Activated CD4-positive, alpha-beta T cell treated with anti-CD3 and anti-CD28 coated beads for 36 hours (primary cell): ENCODE measurements around the gene TRMT1. TPM values are rescaled to one million over a fixed set of nuclear protein-coding genes. Genes with fewer than 3 reads are reported as not detected.
"Not testable (repeated sequence)": the region's sequence is repeated elsewhere in the genome, so short reads cannot be mapped to it uniquely, and the experiment has no call there.

Experiments
- ATAC-seq: fragments of 200-7000 bp; cut with Tn5 transposase; one replicate; pipeline ENCODE4 v1.10.0; 2021; ENCODE audit warnings: mild to moderate bottlenecking, moderate library complexity
- CTCF ChIA-PET: fragments of 350-600 bp; sonication (Branson Sonifier 250); formaldehyde crosslinking; loops from one replicate; lab custom pipeline; 2021; ENCODE audit warnings: antibody characterized with exemption; lab: Charles Lee
- POLR2A ChIA-PET: fragments of 350-600 bp; sonication (Branson Sonifier 250); formaldehyde crosslinking; loops from one replicate; lab custom pipeline; 2021; ENCODE audit warnings: antibody characterized with exemption, inconsistent platforms; lab: Charles Lee
- DNase-seq: peaks from one replicate; pipeline ENCODE4 v3.0.0-alpha.2; 2020
- H3K27ac Mint-ChIP-seq: one replicate; pipeline ENCODE4 v1.8.0; 2021; ENCODE audit warnings: mixed read lengths
- H3K27me3 Mint-ChIP-seq: one replicate; pipeline ENCODE4 v1.8.0; 2021; ENCODE audit warnings: mixed read lengths
- H3K36me3 Mint-ChIP-seq: one replicate; pipeline ENCODE4 v1.8.0; 2021; ENCODE audit warnings: low read depth, mixed read lengths
- H3K4me1 Mint-ChIP-seq: one replicate; pipeline ENCODE4 v1.8.0; 2021; ENCODE audit warnings: mixed read lengths
- H3K4me3 Mint-ChIP-seq: one replicate; pipeline ENCODE4 v1.8.0; 2021; ENCODE audit warnings: mild to moderate bottlenecking, moderate library complexity, mixed read lengths
- H3K9me3 Mint-ChIP-seq: one replicate; pipeline ENCODE4 v1.8.0; 2021; ENCODE audit warnings: low read depth, mixed read lengths
- intact Hi-C, 2 experiments: fragments of 100-400 bp; cut with DNase I in 1 of 2; cut with micrococcal nuclease in 1 of 2; formaldehyde crosslinking; loops; one replicate each; pipeline versions ENCODE4 v1.14.2 to v1.15.1; 2022 to 2024; cut with DNase I, micrococcal nuclease
- total RNA-seq, 2 experiments: library from RNA; stranded (reverse); gene quantifications; one replicate each; pipeline ENCODE4 v1.2.3, GENCODE V29; 2021

Gene TRMT1
- total RNA-seq, 2 experiments from 2014 or later, result 73.0 to 96.1 TPM

GRCh38 chr19:13150187-13150930, 33.8 kb upstream of the TRMT1 start, which contains the start of the genes IER2 and STX10:
IER2 (plus strand) TSS chr19:13150411; CDS start chr19:13153187, 2,776 bp downstream.
STX10 (minus strand) TSS chr19:13150375; CDS start chr19:13150173, 202 bp downstream.
- peak; percentile 52 for ATAC-seq
- intact Hi-C loops, result loop anchor here (1.0 to 10.0 kb wide), 15 partner anchors 17 to 1374 kb away; partner anchors contain the start of genes CALR (in 1 of the 2), JUNB (in 1 of the 2) and TECR (in 1 of the 2)
- peak within 1 kb of the TSS; percentile 87 for H3K4me3 Mint-ChIP-seq

GRCh38 chr19:13149628-13150186, 33.2 kb upstream of the TRMT1 start:
- peak; percentile 65 for DNase-seq

More at GRCh38 chr19:13150187-13150930, 33.8 kb upstream of the TRMT1 start, which contains the start of the genes IER2 and STX10:
- Mint-ChIP-seq H3K4me1 (peaks cover 18% of the 10 kb centered on the region), H3K36me3 (peaks cover 37% of the 10 kb centered on the region), H3K9me3 (no peaks in the 10 kb centered on the region), H3K27me3 (no peaks in the 10 kb centered on the region), H3K27ac (peak within 1 kb of the TSS; percentile 97)
- peak; percentile 96 for DNase-seq
- ChIA-PET CTCF (interaction anchor here (0.6 to 1.5 kb wide), 5 partner anchors 18 to 112 kb away, joined by 3 to 4 read pairs (median 4); partner anchors contain the start of gene NACC1), POLR2A (interaction anchor here (0.6 to 1.0 kb wide), 2 partner anchors 13 to 33 kb away, joined by 3 read pairs; partner anchors contain the start of gene NACC1)

GRCh38 chr19:13149173-13149627, 32.7 kb upstream of the TRMT1 start:
- intact Hi-C loops, H3K27me3 Mint-ChIP-seq, ATAC-seq, DNase-seq, H3K9me3 Mint-ChIP-seq: not testable (repeated sequence)
- Mint-ChIP-seq H3K36me3 (peaks cover 30% of the 10 kb centered on the region), H3K27ac (peak overlapping the region; percentile 67), H3K4me3 (peak overlapping the region; percentile 87), H3K4me1 (peaks cover 18% of the 10 kb centered on the region)
- ChIA-PET CTCF (interaction anchor here (0.5 to 1.5 kb wide), 7 partner anchors 14 to 65 kb away, joined by 3 to 4 read pairs (median 3); partner anchors contain the start of gene NACC1), POLR2A (interaction anchor here (0.6 to 0.7 kb wide), 3 partner anchors 16 to 19 kb away, joined by 3 to 8 read pairs (median 6); no protein-coding TSS in a partner anchor)

More at GRCh38 chr19:13149628-13150186, 33.2 kb upstream of the TRMT1 start:
- intact Hi-C loops, result loop anchor here (1.0 to 10.0 kb wide), 15 partner anchors 17 to 1375 kb away; partner anchors contain the start of genes CALR (in 1 of the 2), JUNB (in 1 of the 2) and TECR (in 1 of the 2)
- ChIA-PET POLR2A (interaction anchor here (0.6 to 1.0 kb wide), 5 partner anchors 14 to 32 kb away, joined by 3 to 8 read pairs (median 3); partner anchors contain the start of gene NACC1), CTCF (interaction anchor here (0.5 to 1.5 kb wide), 6 partner anchors 13 to 64 kb away, joined by 3 to 4 read pairs (median 4); partner anchors contain the start of gene NACC1)
- H3K4me1 Mint-ChIP-seq, result peaks cover 18% of the 10 kb centered on the region
- H3K4me3 Mint-ChIP-seq, result peak overlapping the region; percentile 87
- no peaks in the 10 kb centered on the region for H3K27me3 Mint-ChIP-seq
- H3K9me3 Mint-ChIP-seq, result no peaks in the 10 kb centered on the region
- H3K27ac Mint-ChIP-seq, result peak overlapping the region; percentile 97
- peaks cover 34% of the 10 kb centered on the region for H3K36me3 Mint-ChIP-seq
- ATAC-seq, result peak; percentile 2

- H3K27me3 Mint-ChIP-seq, result no peaks in the 10 kb centered on the region
- DNase-seq (no peak), ATAC-seq (no peak)
- intact Hi-C loops, result no loop called here
- ChIA-PET POLR2A (no interaction called here), CTCF (interaction anchor here (0.6 to 1.4 kb wide), 2 partner anchors 14 to 42 kb away, joined by 4 to 6 read pairs; no protein-coding TSS in a partner anchor)
- H3K4me3 Mint-ChIP-seq, result peak overlapping the region; percentile 10
- H3K4me1 Mint-ChIP-seq, result peaks cover 18% of the 10 kb centered on the region
- H3K36me3 Mint-ChIP-seq, result peaks cover 14% of the 10 kb centered on the region
- no peaks in the 10 kb centered on the region for H3K9me3 Mint-ChIP-seq
- no peak overlapping the region for H3K27ac Mint-ChIP-seq
Observed at GRCh38 chr19:13146763-13147563, 30.4 kb upstream of the TRMT1 start.

- ATAC-seq (no peak), DNase-seq (no peak)
- Mint-ChIP-seq H3K4me3 (no peak overlapping the region), H3K27me3 (no peaks in the 10 kb centered on the region), H3K9me3 (no peaks in the 10 kb centered on the region), H3K4me1 (no peaks in the 10 kb centered on the region), H3K36me3 (peaks cover 11% of the 10 kb centered on the region), H3K27ac (peak overlapping the region; percentile 52)
- ChIA-PET CTCF (no interaction called here), POLR2A (no interaction called here)
- intact Hi-C loops, result no loop called here
Observed at GRCh38 chr19:13139633-13140311, 23.2 kb upstream of the TRMT1 start.

GRCh38 chr19:13138916-13139198, 22.3 kb upstream of the TRMT1 start:
- intact Hi-C loops, result no loop called here
- Mint-ChIP-seq H3K4me1 (peaks cover 4% of the 10 kb centered on the region), H3K9me3 (no peaks in the 10 kb centered on the region), H3K4me3 (no peak overlapping the region), H3K36me3 (peaks cover 9% of the 10 kb centered on the region), H3K27ac (no peak overlapping the region), H3K27me3 (no peaks in the 10 kb centered on the region)
- no peak for ATAC-seq
- no peak for DNase-seq
- ChIA-PET POLR2A (no interaction called here), CTCF (no interaction called here)

GRCh38 chr19:13138171-13138915, 21.8 kb upstream of the TRMT1 start:
- no peaks in the 10 kb centered on the region for H3K27me3 Mint-ChIP-seq
- intact Hi-C loops, result no loop called here
- H3K36me3 Mint-ChIP-seq, result peaks cover 13% of the 10 kb centered on the region
- ChIA-PET CTCF (no interaction called here), POLR2A (no interaction called here)
- no peak overlapping the region for H3K27ac Mint-ChIP-seq
- no peak overlapping the region for H3K4me3 Mint-ChIP-seq
- DNase-seq (no peak), ATAC-seq (no peak)
- no peaks in the 10 kb centered on the region for H3K9me3 Mint-ChIP-seq
- peaks cover 8% of the 10 kb centered on the region for H3K4me1 Mint-ChIP-seq

GRCh38 chr19:13137290-13137794, 20.8 kb upstream of the TRMT1 start:
- H3K27ac Mint-ChIP-seq, result no peak overlapping the region
- DNase-seq (no peak), ATAC-seq (no peak)
- H3K27me3 Mint-ChIP-seq, result no peaks in the 10 kb centered on the region
- peaks cover 18% of the 10 kb centered on the region for H3K4me1 Mint-ChIP-seq
- peaks cover 21% of the 10 kb centered on the region for H3K36me3 Mint-ChIP-seq
- ChIA-PET POLR2A (no interaction called here), CTCF (interaction anchor here (1.1 kb wide), 1 partner anchor 9 kb away, joined by 3 read pairs; no protein-coding TSS in a partner anchor)
- H3K9me3 Mint-ChIP-seq, result no peaks in the 10 kb centered on the region
- intact Hi-C loops, result no loop called here
- H3K4me3 Mint-ChIP-seq, result no peak overlapping the region

GRCh38 chr19:13135068-13136062, 18.8 kb upstream of the TRMT1 start:
- H3K36me3 Mint-ChIP-seq, result peaks cover 27% of the 10 kb centered on the region
- no peak overlapping the region for H3K27ac Mint-ChIP-seq
- H3K9me3 Mint-ChIP-seq, result no peaks in the 10 kb centered on the region
- POLR2A ChIA-PET, result no interaction called here
- H3K4me3 Mint-ChIP-seq, result no peak overlapping the region
- intact Hi-C loops, result no loop called here
- H3K4me1 Mint-ChIP-seq, result peaks cover 34% of the 10 kb centered on the region
- no peaks in the 10 kb centered on the region for H3K27me3 Mint-ChIP-seq
- ATAC-seq (no peak), DNase-seq (no peak)
- CTCF ChIA-PET, result interaction anchor here (0.5 kb wide), 1 partner anchor 1363 kb away, joined by 4 read pairs; no protein-coding TSS in a partner anchor
